Kidney tubule cell (primary cell): Measurements from ENCODE around the gene CPNE2.
A peak's percentile ranks its signal among the peaks of the same experiment; 100 is the strongest.
"Not testable (repeated sequence)": the region's sequence is repeated elsewhere in the genome, so short reads cannot be mapped to it uniquely, and the experiment has no call there.

Experiments used
- DNase-seq: peaks from one replicate; pipeline ENCODE4 v3.0.0-alpha.2; 2018; ENCODE audit warnings: low spot score

Gene CPNE2

DNA sequence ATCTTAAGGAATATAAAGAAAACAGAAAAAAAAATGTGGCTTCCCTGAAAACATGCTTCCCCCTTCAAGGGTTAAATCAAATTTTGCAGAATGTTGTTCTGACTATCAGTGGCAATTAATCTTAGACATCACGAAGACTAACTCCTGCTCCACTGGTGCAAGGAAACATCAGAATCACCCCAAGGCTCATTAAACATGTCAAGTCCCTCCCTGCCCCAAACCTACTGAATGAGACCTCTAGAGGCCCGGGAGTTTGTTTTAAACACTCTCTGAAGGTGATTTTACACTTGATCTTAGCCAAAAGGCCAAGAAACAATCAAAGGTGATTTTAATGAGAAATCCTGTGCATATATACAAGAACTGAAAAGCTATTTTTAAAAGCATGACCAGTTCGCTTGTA, 75.2 kb downstream of the CPNE2 start:
- DNase-seq: no peak

DNA sequence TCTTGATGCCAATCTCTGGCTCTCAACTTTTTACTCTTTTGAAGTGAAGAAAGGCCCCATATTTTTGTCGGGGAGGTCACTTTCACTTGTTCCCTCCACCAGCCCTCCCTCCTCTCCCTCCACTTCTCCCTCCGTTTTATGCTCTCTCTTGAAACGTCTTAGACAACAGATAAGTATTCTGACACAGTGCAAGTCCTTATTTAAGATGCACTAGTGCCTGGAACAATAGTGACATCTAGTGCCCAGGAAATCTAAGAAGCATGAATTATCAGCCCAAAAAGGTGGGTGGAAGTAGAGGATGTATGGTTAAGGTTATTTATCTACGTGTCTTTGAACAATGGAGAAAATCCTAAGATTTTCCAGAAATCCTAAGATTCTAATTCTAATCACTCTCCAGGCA, 75.6 kb downstream of the CPNE2 start:
- DNase-seq: peak; percentile 59

DNA sequence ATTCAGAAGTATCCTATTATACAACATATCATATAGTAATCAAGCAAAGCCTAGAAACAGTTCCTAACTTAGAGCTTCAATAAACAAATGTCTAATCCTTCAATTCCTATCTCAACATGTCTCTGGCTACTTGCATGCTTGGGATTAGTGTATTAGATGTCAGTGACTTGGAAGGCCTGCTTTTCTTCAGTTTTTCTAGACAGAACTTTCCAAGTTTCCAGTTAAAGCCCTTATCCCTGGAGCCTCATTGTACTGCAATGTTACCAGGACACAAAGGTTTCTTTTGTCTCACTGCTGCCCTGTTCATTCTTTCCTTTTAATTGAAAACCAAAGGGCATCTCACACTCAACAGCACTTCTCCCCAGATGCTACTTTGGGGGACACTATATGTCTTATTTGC, 76.9 kb downstream of the CPNE2 start:
- DNase-seq: no peak

DNA sequence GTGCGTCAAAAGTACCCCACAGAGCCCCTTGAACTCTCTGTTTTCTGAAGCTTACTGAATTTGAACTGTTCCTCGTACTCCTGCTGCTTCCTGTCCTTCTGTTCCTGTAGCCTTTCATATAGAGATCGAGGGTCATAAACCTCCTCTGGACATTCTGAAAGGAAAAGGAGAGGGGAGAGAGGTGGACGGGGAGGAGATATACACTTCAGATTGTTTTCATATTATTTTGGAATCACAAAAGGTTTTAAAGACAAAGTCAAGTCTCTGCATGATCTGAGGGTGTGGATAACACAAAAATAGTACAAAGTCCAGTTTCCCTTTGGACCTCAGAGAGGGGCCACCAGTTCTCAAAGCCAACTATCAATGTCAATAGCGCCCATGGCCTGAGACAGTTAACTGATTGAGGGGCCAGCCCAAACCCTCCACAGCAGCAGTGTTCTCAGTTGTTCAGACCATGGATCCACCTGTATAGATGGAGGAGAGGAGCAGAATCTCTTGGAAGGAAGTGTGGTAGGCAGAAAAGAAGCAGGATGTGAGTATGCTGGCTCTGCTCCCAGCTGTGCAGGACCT, 80.4 kb downstream of the CPNE2 start:
- DNase-seq: no peak

DNA sequence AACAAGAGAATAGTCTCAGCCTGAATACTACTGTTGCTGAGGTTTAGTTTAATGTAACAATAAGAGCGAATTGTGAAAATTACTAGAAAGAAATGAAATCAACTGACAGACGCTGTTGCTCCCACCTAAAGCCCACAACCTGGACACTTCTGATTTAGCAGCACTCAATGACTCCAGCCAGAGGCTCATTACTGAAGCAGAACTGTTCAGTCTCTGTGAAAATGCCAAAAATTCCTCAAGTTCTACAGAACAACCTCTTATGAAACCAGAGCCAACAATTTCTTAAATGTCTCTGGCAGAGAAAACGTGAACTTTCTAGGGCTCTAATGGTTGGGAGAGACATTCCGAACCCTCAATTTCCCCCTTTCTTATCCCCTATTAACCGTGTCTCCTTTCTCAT, 83.5 kb downstream of the CPNE2 start:
- peak; percentile 25 for DNase-seq

DNA sequence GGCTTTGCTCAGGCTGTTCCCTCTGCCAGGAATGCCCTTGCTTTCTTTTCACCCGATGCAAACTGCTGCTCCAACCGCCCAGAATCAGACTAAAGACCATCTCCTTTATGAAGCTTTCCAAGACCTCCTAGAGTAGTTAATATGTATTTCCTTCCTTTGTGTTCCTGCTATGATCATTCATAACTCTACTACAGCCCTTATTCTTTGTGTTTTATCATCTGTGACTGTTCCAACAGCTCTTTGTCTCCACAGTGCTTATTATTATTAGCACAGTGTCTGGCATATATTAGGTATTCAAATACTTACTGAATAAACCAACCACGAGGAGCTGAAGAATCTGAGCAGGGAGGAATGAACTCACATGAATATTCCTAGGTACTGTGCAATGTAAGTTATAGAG, 85.8 kb downstream of the CPNE2 start:
- DNase-seq: peak; percentile 23

DNA sequence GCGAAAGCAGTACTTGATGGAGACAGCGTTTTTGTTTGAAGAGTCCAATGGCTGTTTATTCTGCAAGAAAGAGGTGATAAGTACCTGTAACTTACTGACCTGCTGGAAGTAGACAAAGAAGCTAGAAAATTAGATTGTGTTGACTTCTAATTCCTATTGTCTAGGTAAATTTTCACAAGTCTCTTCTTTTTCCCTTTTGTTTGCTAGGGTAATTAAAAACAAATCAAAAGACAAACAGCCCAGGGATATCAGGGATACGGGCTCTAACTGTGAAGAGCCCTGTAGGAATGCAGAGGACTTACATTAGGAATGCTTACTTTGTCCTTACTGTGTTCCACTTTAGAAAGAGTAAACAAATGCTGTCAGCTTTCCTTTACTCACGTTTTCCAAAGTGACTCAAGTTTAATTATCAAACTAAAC, 86.4 kb downstream of the CPNE2 start:
- no peak for DNase-seq

DNA sequence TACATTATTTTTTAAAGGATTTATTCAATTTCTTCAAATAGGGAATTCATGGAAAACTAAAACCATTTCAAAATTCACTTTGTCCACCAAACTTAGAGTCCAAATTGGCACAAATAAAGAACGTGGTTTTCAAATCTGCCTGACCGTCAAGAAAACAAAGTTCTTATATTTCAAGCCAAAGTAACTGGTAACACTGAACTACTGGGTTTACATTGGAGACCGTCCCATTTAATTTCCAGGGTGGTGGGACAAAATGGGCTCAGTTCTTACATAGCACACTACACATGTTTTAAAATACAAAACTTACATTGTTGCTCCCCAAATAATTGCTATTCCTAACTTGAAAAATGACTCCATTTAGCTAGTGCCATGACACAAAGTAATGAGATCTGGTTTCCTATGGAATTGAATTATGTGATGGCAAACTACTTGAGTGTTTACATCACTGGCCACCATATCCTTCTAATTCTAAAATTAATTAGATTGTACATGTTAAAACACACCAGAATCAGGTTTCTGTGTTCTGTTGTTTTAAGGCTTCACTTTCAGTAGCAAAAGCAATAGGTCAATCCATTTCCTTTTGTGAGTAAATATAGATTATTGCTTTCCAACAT, 86.9 kb downstream of the CPNE2 start:
- DNase-seq: no peak

DNA sequence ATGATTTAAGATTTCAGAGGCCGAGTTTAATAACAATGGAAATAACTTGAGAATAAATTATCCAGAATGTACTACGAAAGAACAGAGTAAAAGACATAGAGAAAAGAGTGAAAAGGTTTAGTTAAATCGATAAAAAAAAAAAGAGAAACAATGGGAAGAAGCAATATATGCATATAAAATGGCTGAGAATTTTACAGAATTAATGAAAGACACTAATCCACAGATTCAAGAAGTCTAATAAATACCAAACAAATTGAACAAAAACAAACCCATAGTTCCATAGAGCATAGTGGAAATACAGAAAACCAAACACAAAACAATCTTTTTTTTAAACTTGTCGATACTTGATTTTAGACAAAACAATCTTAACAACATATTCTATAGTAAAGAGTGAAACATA, 91.7 kb downstream of the CPNE2 start:
- no peak for DNase-seq

DNA sequence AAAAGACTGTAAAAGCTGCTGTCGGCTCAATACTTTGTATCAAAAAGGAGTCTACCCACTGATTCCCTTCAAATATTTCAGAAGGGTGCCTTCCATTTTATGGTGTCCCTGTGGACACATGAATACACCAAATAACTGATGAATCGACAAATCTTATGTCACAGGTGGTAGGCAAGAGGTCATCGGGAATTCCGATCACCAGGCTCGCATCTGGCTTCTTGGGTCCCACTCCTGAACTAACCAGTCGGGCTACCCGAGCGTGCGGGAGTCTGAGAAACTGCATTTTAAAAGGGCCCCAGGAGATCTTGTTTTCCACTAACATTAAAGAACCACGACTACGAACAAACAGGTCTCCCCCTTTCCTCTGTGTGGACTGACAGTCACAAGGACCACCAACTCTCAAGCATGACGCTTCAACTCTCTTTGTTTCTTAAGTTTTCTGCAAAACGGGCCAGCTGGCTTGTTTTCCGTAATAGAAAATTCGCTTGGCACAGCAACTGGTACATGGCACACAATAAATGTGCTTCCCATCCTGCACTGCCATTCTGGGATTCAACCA, 92.6 kb downstream of the CPNE2 start:
- no peak for DNase-seq

DNA sequence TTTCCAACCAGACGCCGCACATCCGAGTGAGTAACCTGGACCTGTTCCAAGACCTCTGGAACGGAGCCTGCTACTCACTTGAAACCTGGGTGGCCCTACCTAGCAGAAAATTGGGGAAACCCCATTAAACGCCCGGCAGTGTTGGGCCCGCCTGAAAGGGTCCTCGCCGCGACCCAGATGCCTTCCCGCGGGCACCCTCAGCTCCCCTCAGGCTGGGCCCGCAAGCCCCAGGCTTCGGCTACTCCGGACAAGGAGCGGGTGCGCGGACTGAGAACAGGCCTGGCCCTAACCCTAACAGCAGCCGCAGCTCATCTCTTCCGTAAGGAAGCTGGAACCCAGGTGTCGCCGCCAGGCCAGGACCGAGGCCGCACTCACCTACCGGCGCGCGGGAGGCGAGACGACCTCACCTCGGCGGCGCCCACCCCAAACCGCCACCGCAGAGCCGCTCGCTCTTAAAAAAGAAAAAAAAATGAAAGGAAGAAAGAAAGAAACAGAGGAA, 93.1 kb downstream of the CPNE2 start:
- DNase-seq: peak; percentile 78

DNA sequence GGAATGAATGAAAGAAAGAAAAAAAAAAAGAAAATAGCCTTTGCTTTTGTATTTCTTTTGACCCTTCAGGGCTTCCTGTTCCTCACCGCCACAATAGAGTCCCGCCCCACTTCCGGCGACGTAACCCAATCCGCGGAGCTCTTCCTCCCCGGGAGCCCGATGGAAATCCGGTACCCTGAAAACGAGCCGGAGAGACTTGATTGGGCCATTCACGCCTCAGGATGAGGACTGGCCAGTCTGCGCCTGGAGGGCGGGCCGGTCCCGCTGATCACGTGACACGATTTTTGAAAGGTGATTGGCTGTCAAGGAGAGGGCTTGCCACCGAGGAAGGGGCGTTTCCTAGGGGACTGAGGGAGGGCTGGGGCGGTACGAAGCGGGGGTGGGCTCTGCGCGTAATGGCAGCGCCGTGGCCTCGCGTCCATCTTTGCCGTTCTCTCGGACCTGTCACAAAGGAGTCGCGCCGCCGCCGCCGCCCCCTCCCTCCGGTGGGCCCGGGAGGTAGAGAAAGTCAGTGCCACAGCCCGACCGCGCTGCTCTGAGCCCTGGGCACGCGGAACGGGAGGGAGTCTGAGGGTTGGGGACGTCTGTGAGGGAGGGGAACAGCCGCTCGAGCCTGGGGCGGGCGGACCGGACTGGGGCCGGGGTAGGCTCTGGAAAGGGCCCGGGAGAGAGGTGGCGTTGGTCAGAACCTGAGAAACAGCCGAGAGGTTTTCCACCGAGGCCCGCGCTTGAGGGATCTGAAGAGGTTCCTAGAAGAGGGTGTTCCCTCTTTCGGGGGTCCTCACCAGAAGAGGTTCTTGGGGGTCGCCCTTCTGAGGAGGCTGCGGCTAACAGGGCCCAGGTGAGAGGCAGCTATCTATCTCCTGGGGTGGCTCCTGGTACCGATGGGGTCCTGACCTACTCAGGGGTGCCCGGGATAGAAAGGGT, 93.8 kb downstream of the CPNE2 start, which contains the start of the genes PSME3IP1 and RSPRY1:
Gene PSME3IP1 (minus strand): TSS at position 95 of the 927 bp plus-strand sequence. CDS start 12,185 bp downstream, outside the sequence.
Gene RSPRY1 (plus strand): TSS at position 385 of the 927 bp plus-strand sequence. CDS start 18,330 bp downstream, outside the sequence.
- peak; percentile 100 for DNase-seq

DNA sequence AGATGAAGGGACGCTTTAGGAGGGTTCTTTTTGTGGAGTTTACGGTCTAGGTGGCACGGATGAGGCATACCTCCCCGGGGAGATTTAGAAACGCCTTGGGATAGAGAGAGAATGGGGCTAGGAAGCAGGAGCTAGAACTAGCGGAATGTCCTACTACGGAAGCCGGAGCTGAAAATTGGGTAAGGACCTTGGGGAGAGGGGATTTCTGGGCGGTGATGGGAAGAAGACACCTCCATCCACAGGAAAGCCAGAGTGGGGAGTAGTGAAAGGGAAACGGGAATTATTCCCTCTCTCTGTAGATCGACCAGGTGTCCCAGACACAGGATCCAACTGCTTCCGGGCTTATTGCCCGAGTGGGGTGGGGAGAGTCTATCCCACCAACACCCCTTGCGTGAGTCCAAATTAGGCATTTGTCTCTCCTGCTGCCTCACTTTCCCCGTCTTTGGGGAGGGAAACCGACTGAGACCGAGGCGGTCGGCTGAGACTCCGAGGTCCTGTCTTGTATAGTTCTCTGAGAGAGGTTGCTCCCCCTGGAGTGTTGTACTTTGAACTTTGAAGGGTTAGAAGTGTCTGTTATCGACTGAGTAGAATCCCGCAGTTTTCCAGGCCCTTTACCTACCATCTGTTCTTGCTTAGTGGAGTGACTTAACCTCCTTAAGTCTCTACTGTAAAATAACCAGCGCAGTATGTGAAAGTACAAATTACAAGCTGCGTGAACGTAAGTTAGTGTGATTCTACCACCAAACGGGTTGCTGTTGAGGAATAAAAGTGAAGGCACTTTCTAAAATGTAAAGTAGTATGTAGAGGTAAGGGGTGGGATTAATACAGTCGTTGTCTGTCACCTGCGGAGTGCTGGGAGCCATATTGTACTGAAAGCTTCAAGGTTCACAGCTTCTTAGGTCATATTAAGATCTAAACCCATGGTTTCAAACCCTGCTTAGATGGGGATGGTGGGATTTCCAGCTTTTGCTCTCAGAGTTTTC, 94.8 kb downstream of the CPNE2 start:
- peak; percentile 54 for DNase-seq

DNA sequence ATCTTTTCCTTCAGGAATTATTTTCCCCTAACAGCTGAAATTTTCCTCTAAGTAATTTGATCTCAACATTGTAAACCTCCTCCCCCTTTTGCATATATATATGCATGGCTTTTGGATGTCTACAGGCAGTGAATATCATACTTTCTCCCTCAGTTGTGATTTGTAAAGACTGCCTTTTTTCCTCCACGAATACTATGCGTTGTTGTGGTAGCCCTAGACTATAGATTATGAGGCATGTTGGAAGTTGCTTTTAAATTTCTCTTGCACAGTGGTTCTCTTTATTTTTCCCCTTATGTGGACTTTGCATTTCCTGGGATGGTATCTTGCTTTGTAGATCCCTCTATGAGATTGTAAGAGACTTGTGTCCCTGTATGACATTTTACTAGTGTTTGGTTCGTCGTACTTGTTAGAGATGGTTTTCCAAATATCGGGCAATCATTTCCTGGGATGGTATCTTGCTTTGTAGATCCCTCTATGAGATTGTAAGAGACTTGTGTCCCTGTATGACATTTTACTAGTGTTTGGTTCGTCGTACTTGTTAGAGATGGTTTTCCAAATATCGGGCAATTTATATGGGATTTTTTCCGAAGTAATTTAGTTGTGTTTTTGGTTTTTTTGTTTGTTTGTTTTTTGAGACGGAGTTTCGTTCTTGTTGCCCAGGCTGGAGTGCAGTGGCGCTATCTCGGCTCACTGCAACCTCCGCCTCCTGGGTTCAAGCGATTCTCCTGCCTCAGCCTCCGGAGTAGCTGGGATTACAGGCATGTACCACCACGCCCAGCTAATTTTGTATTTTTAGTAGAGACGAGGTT, 95.7 kb downstream of the CPNE2 start:
- DNase-seq: not testable (repeated sequence)

DNA sequence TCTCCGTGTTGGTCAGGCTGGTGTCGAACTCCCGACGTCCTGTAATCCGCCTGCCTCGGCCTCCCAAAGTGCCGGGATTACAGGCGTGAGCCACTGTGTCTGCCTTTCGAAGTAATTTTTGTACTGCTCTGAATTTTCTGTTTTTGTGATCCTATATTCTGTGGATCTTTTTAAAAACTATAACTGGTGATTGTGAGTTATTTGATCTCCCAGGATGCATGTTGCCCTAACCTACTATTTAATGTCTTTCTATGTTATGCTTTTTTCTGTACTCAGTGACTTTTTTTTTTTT, 96.3 kb downstream of the CPNE2 start:
- no peak for DNase-seq

DNA sequence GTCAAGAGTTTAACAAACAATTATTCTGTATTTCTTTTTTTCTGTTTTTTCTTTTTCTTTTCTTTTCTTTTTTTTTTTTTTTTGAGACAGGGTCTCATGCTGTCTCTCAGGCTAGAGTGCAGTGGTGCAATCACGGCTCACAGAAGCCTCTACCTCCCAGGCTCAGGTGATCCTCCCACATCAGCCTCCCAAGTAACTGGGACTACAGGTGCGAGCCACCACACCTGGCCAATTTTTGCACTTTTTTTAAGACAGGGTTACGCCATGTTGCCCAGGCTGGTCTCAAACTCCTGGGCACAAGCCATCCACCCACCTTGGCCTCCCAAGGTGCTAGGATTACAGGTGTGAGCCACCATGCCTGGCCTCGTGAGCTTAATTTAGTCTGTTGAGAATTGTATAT, 97.1 kb downstream of the CPNE2 start:
- not testable (repeated sequence) for DNase-seq

DNA sequence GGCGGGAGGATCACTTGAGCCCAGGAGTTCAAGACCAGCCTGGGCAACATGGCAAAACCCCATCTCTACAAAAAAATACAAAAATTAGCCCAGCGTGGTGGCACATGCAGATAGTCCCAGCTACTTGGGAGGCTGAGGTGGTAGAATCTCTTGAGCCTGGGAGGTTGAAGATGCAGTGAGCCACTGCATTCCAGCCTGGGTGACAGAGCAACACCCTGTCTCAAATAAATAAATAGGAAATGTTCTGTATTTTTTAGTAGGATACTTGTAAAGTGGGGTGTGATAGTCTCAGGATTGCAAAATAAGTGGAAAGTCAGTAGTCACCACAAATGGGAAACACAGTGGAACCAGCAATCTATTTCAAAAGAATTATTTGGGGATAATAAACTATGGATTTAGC, 97.8 kb downstream of the CPNE2 start:
- no peak for DNase-seq

DNA sequence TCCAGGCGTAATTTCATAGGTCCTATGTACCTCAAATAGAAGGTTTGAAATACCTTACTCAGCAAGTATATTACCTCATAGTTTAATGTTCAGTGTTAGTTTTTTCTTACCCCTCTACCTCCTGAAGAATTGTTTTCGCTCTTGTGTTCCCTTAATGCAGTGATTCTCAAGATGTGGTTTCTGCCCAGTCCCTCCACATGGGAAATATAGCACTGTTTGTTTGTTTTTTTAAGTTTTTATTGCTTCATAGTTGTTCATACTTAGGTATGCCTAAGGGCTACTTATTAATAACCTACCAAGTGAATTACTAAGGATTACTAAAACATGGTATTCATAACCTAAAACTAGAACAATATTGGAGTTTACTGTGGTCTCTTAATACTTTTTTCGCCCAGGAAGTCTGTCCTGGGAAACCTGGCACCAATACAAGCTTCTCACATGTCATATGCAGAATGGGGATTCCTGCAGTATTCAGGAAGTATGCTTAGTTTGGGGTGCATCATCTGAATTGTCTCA, 98.7 kb downstream of the CPNE2 start:
- peak; percentile 48 for DNase-seq

DNA sequence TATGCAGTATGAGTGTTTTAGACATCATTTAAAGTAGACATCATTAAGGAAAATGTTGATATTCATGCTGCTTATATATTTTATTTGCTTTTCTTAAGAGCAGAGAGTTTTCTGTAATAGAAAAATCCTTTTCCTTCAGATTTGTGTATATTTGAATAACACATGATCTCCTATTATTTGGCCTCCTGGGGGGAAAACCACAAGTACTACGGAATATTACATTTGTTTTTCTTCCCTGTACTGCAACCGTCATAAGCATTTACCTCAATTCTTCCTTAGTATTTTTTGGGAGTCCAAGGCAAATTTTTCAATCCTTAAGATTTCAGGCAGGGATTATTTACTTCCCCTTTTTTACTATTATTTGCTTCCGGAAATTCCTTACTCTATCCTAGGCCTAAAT, 99.8 kb downstream of the CPNE2 start:
- no peak for DNase-seq
